GM21423 (cell line): ENCODE data around the gene TMEM204.
"Not testable (repeated sequence)": the region's sequence is repeated elsewhere in the genome, so short reads cannot be mapped to it uniquely, and the experiment has no call there.

Experiments used
- ATAC-seq: cut with Tn5 transposase; IDR thresholded peaks from one replicate; pipeline ENCODE4 v1.9.1; 2021; ENCODE audit warnings: mild to moderate bottlenecking, moderate library complexity; ENCODE audit not compliant: unreplicated experiment

TMEM204 gene

DNA sequence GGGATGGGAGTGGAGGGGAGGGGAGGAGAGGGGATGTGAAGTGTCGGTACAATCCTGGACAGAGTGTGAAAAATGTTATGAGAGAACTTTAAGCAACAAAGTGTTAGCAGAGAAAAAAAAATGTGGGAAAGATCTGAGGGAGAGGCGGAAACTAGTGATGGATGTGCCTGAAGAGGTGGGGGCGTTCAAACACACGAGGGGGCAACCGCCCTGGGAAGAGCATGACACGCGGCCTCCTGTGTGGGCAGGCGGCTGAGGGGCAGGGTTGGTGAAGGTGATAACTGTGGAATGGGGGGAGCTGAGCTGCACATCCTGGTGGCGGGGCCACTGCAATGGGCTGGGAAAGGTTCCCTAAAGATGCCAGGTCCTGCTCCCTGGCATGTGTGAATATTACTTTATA, 48.3 kb downstream of the TMEM204 start:
- ATAC-seq = no peak

DNA sequence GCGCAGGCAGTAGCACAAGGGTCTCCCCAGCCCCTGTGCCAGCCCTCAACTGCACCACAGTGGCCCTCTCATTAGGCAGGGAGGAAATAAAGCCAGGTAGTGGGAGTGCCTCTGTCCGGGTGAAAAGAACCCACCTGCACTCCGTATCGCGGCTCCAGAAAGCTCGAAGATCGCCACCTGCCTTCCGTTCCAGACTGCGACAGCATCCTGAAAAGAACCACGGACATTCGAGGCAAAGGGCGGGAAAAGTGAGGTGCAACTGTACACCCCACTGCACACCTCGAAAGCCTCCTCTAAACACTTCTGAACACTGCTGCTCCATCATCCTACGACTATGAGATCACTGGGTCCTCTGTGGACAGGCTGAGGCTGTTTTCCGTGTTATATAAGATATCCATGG, 49.7 kb downstream of the TMEM204 start:
- no peak for ATAC-seq

- no peak for ATAC-seq
Measured at GRCh38 chr16:1584926-1585484, 51.5 kb downstream of the TMEM204 start.

GRCh38 chr16:1590366-1590765, 56.9 kb downstream of the TMEM204 start:
- no peak for ATAC-seq

GRCh38 chr16:1590930-1591705, 57.7 kb downstream of the TMEM204 start:
- no peak for ATAC-seq

- ATAC-seq = no peak
Measured at GRCh38 chr16:1592446-1592845, 59.0 kb downstream of the TMEM204 start.

- ATAC-seq = not testable (repeated sequence)
Measured at GRCh38 chr16:1595511-1595910, 62.0 kb downstream of the TMEM204 start.

GRCh38 chr16:1596516-1596915, 63.0 kb downstream of the TMEM204 start:
- ATAC-seq = no peak

GRCh38 chr16:1597154-1597553, 63.7 kb downstream of the TMEM204 start:
- ATAC-seq = no peak

DNA sequence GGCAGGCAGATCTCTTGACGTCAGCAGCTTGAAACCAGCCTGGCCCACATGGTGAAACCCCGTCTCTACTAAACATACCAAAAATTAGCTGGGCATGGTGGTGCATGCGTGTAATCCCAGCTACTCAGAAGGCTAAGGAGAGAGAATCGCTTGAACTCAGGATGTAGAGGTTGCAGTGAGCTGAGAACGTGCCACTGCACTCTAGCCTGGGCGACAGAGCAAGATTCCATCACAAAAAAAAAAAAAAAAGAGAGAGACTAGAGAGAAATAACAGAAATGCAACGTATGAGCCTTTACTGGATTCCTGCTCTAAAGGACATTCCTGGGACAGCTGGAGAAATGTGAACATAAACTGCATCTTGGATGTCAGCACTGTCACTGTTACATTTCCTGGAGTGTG, 67.6 kb downstream of the TMEM204 start:
- no peak for ATAC-seq

GRCh38 chr16:1601489-1601888, 68.0 kb downstream of the TMEM204 start:
- ATAC-seq = no peak

- no peak for ATAC-seq
Measured at GRCh38 chr16:1602285-1602684, 68.8 kb downstream of the TMEM204 start.
